A549 treated with Hydrocortisone at 1 μM for 4 hours (cell line): ENCODE results near the gene KCNMB2. TPM values are rescaled to one million over a fixed set of nuclear protein-coding genes. Genes with fewer than 3 reads are reported as not detected.

Experiments used
- total RNA-seq: library from RNA; stranded (reverse); fragments of 200-300 nt; extraction: Qiagen RNA extraction; gene quantifications from 5 replicates; pipeline ENCODE4 v1.2.3, GENCODE V29; 2022

KCNMB2 gene
- total RNA-seq = not detected in 5 replicates

GRCh38 chr3:178536211-178537079, at the start of gene KCNMB2:
KCNMB2 (plus strand) TSS chr3:178536436.

